ENCODE results near the gene SPAG9.

SPAG9 gene

DNA sequence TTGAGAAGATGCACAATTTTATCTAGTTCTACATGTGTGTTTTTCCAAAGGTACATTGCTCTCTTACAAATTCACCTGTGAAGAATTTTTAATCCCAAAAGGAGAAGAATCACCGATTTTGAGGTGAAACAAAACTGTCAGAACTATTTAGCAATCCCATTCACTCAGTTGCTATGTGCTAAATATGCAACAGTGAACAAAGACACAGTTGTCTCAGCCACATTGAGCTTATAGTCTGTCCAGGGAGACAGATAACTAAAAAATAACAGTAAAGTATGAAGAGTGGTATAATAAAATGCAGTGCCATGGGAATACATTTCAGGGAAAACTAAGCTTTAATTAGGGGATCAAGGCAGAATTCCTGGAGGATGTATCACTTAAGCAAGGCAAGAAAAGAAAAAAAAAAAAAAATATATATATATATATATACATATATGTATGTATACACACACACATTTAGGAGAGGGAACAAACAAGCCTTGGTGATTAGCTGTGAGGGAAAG lies 110.4 kb downstream of the SPAG9 start:
- Histone ChIP-seq H3K9me3 (ENCODE audit: low read depth, low read length) (no peaks in the 10 kb centered on the region), H3K27ac (no peak overlapping the region), H3K4me3 (no peak overlapping the region), H3K9ac (ENCODE audit: insufficient read length) (no peak overlapping the region), H3K36me3 (ENCODE audit: insufficient read depth, low read length) (peaks cover 16% of the 10 kb centered on the region)
- no peak for DNase-seq (ENCODE audit: low read depth, low spot score)
- TF ChIP-seq FOXP2 (optimal IDR thresholded peaks at IDR 0.05; ENCODE audit: control extremely low read depth, extremely low read length, insufficient read depth) = no peak
- no peak for TF ChIP-seq POLR2AphosphoS5 (IDR thresholded peaks at IDR 0.05; ENCODE audit: borderline replicate concordance, low read depth, low read length)
- TF ChIP-seq EZH2 (IDR thresholded peaks at IDR 0.05) = no peak

DNA sequence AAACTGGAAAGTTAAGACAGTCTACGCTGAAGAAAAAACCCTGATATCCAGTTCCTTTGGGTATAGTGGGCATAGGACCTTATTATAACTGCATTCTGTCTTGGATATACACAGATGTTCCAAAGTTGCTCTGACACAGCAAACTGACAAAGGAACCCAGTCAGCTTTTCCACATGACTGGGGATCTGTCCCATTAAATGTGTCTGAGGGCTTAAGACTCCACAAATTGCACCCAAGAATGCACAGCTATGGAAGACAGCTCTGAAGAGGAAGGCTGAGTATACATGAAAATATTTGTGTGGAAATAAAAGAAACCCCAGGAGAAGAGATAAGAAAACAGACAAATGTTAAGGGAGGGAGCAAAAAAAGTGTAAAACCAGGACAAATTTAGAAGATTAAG lies 114.1 kb downstream of the SPAG9 start:
- Histone ChIP-seq H3K9me3 (ENCODE audit: low read depth, low read length) (no peaks in the 10 kb centered on the region), H3K36me3 (ENCODE audit: insufficient read depth, low read length) (no peaks in the 10 kb centered on the region), H3K4me3 (no peak overlapping the region), H3K27ac (no peak overlapping the region), H3K9ac (ENCODE audit: insufficient read length) (no peak overlapping the region)
- no peak for DNase-seq (ENCODE audit: low read depth, low spot score)
- TF ChIP-seq POLR2AphosphoS5 (IDR thresholded peaks at IDR 0.05; ENCODE audit: borderline replicate concordance, low read depth, low read length) = no peak
- no peak for TF ChIP-seq FOXP2 (optimal IDR thresholded peaks at IDR 0.05; ENCODE audit: control extremely low read depth, extremely low read length, insufficient read depth)
- TF ChIP-seq EZH2 (IDR thresholded peaks at IDR 0.05) = no peak

DNA sequence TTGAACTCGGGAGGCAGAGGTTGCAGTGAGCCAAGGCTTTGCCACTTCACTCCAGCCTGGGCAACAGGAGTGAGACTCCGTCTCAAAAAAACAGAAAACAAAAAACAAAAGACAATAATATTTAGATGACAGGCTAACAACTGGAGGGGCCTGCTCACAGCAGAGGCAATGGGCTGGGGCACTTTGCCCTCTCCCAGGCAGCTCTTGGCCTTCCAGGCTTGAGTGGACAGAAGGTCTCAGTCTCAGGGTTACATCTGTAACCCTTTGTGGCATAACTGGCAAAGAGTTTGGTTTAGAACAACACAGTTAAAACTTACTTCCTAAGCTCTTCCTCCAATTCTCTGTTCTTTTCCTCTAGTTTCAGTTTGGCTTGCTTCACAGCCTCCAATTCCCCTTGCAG lies 114.9 kb downstream of the SPAG9 start:
- no peak overlapping the region for H3K27ac ChIP-seq
- no peak overlapping the region for H3K9ac ChIP-seq (ENCODE audit: insufficient read length)
- H3K9me3 ChIP-seq (ENCODE audit: low read depth, low read length) = no peaks in the 10 kb centered on the region

DNA sequence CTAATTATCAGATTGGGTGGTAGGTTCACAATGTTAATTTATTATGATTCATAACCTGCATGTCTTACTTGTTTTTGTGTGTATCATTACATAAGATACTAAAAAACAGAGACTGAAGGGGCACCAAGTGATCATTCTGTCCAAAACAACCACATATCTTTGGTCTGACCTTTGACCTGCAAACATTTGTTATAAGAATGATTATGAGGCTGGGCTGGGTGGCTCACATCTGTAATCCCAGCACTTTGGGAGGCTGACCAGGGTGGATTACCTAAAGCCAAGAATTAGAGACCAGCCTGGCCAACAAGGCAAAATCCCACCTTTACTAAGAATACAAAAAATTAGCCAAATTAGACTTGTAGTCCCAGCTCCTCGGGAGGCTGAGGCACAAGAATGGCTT lies 116.4 kb downstream of the SPAG9 start:
- peaks cover 8% of the 10 kb centered on the region for H3K36me3 ChIP-seq (ENCODE audit: insufficient read depth, low read length)
- H3K4me3 ChIP-seq = no peak overlapping the region
- no peak for DNase-seq (ENCODE audit: low read depth, low spot score)
- TF ChIP-seq EZH2 (IDR thresholded peaks at IDR 0.05) (no peak), FOXP2 (optimal IDR thresholded peaks at IDR 0.05; ENCODE audit: control extremely low read depth, extremely low read length, insufficient read depth) (no peak), POLR2AphosphoS5 (IDR thresholded peaks at IDR 0.05; ENCODE audit: borderline replicate concordance, low read depth, low read length) (no peak)
- H3K27ac ChIP-seq = no peak overlapping the region
- no peaks in the 10 kb centered on the region for H3K9me3 ChIP-seq (ENCODE audit: low read depth, low read length)
- H3K9ac ChIP-seq (ENCODE audit: insufficient read length) = no peak overlapping the region

More for the DNA sequence above, 114.9 kb downstream of the SPAG9 start:
- no peak for TF ChIP-seq EZH2 (IDR thresholded peaks at IDR 0.05)
- no peak for TF ChIP-seq POLR2AphosphoS5 (IDR thresholded peaks at IDR 0.05; ENCODE audit: borderline replicate concordance, low read depth, low read length)
- TF ChIP-seq FOXP2 (optimal IDR thresholded peaks at IDR 0.05; ENCODE audit: control extremely low read depth, extremely low read length, insufficient read depth) = no peak
- H3K4me3 ChIP-seq = no peak overlapping the region
- H3K36me3 ChIP-seq (ENCODE audit: insufficient read depth, low read length) = no peaks in the 10 kb centered on the region
- DNase-seq (ENCODE audit: low read depth, low spot score) = no peak

DNA sequence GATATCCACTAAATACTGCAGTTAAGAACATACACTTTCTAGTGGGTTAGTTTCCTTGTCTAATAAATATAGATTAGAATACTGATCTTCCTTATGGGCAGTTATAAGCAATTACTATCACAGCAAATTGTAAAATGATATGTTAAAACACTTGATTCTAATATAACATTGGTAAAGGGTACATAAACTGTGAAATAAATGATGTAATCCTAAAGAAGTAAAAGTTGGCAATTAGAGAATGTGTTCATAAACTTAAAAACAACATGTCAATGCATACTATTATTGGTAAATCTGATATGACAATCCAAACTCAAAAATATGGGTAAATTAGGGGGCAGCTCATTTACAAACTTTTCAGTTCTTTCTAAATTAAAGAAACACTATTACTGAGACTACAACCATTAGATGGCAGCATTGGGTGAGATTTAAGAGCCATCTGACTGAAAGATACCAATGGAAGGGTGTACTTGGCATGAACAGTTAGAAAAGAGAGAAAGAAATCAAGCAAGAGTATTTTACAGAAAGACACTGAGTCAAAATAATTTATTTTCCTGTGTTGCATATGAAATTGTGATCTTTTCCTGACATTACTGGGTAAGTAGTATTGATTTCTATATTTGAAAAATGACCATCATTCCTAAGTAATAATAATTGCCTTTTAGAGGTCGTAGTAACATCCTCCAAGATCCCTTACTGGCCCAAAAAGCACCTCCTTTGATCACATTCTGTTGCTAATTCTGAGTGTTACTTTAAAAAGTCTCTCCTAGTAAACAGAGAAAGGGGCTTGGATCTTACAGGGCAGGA lies 119.6 kb downstream of the SPAG9 start:
- TF ChIP-seq POLR2AphosphoS5 (IDR thresholded peaks at IDR 0.05; ENCODE audit: borderline replicate concordance, low read depth, low read length) (no peak), FOXP2 (optimal IDR thresholded peaks at IDR 0.05; ENCODE audit: control extremely low read depth, extremely low read length, insufficient read depth) (no peak), EZH2 (IDR thresholded peaks at IDR 0.05) (no peak)
- no peak overlapping the region for H3K9ac ChIP-seq (ENCODE audit: insufficient read length)
- no peaks in the 10 kb centered on the region for H3K9me3 ChIP-seq (ENCODE audit: low read depth, low read length)
- H3K4me3 ChIP-seq = no peak overlapping the region
- H3K36me3 ChIP-seq (ENCODE audit: insufficient read depth, low read length) = peaks cover 22% of the 10 kb centered on the region
- H3K27ac ChIP-seq = no peak overlapping the region
- DNase-seq (ENCODE audit: low read depth, low spot score) = peak; percentile 47

DNA sequence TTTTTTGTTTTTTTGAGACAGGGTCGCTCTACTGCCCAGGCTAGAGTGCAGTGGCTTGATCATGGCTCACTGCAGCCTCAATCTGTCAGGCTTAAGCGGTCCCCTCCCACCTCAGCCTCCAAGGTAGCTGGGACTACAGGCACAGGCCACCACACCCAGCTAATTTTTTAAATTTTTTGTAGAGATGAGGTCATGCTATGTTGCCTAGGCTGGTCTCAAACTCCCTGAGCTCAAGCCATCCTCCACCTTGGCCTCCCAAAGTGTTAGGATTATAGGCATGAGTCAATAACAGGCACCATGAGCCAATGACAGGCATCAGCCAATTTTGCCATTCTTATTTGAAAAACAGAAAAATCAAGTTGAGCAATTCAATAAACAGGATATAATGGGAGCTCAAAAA lies 125.0 kb downstream of the SPAG9 start:
- Histone ChIP-seq H3K4me3 (no peak overlapping the region), H3K9me3 (ENCODE audit: low read depth, low read length) (no peaks in the 10 kb centered on the region), H3K9ac (ENCODE audit: insufficient read length) (no peak overlapping the region), H3K36me3 (ENCODE audit: insufficient read depth, low read length) (peaks cover 55% of the 10 kb centered on the region), H3K27ac (no peak overlapping the region)
- no peak for TF ChIP-seq FOXP2 (optimal IDR thresholded peaks at IDR 0.05; ENCODE audit: control extremely low read depth, extremely low read length, insufficient read depth)
- no peak for TF ChIP-seq POLR2AphosphoS5 (IDR thresholded peaks at IDR 0.05; ENCODE audit: borderline replicate concordance, low read depth, low read length)
- no peak for TF ChIP-seq EZH2 (IDR thresholded peaks at IDR 0.05)
- no peak for DNase-seq (ENCODE audit: low read depth, low spot score)

DNA sequence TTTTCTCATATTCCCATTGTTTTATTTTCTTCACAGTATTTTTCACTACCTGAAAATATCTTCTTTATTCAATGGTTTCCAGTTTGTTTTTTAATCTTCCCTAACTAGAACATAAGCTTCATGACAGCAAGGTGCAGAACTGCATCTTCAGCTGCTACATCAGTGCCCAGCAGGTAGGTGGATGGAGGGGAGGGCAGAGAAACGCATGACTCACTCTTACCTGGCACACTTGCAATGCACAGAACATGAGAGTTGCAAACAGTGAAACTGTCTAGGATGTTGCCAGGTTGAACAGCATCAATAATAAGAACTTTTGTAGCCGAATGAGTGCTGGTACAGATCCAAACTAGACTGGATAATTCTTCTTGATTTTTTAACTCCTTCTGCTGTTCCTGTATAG lies 127.1 kb downstream of the SPAG9 start:
- no peak overlapping the region for H3K9ac ChIP-seq (ENCODE audit: insufficient read length)
- peaks cover 59% of the 10 kb centered on the region for H3K36me3 ChIP-seq (ENCODE audit: insufficient read depth, low read length)
- no peak overlapping the region for H3K4me3 ChIP-seq
- H3K27ac ChIP-seq = no peak overlapping the region
- H3K9me3 ChIP-seq (ENCODE audit: low read depth, low read length) = no peaks in the 10 kb centered on the region
- no peak for DNase-seq (ENCODE audit: low read depth, low spot score)
- TF ChIP-seq FOXP2 (optimal IDR thresholded peaks at IDR 0.05; ENCODE audit: control extremely low read depth, extremely low read length, insufficient read depth) (no peak), EZH2 (IDR thresholded peaks at IDR 0.05) (no peak), POLR2AphosphoS5 (IDR thresholded peaks at IDR 0.05; ENCODE audit: borderline replicate concordance, low read depth, low read length) (no peak)

DNA sequence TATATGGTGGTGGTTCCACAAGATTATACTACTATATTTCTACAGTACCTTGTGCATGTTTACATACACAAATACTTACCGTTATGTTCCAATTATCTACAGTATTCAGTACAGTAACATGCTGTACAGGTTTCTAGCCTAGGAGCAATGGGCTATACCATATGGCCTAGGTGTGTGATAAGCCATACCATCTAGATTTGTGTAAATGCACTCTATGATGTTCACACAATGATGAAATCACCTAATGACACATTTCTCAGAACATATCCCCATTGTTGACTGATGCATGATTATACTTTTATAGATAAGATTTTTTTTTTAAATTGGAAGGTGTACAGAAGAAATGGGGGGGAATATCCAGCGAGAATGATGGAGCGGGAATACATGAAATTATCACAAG lies 131.5 kb downstream of the SPAG9 start:
- Histone ChIP-seq H3K9me3 (ENCODE audit: low read depth, low read length) (no peaks in the 10 kb centered on the region), H3K36me3 (ENCODE audit: insufficient read depth, low read length) (peaks cover 55% of the 10 kb centered on the region), H3K27ac (no peak overlapping the region), H3K4me3 (no peak overlapping the region), H3K9ac (ENCODE audit: insufficient read length) (no peak overlapping the region)
- TF ChIP-seq POLR2AphosphoS5 (IDR thresholded peaks at IDR 0.05; ENCODE audit: borderline replicate concordance, low read depth, low read length) = no peak
- TF ChIP-seq FOXP2 (optimal IDR thresholded peaks at IDR 0.05; ENCODE audit: control extremely low read depth, extremely low read length, insufficient read depth) = no peak
- TF ChIP-seq EZH2 (IDR thresholded peaks at IDR 0.05) = no peak
- DNase-seq (ENCODE audit: low read depth, low spot score) = no peak
